ENCODE measurements around the gene HES4.
"Not testable (repeated sequence)": the region's sequence is repeated elsewhere in the genome, so short reads cannot be mapped to it uniquely, and the experiment has no call there.

HES4 gene

GRCh38 chr1:1017397-1018320 lies 17.8 kb upstream of the HES4 start:
- not testable (repeated sequence) for DNase-seq

GRCh38 chr1:1014799-1015681 lies 15.1 kb upstream of the HES4 start:
- peak; percentile 57 for DNase-seq

- DNase-seq, result peak; percentile 71
Observed at GRCh38 chr1:1013922-1014648, 14.2 kb upstream of the HES4 start.

GRCh38 chr1:1013105-1013921 lies 13.4 kb upstream of the HES4 start, which contains the start of gene ISG15:
TSS of gene ISG15 (plus strand) at chr1:1013497. CDS start at chr1:1013574, 77 bp downstream.
- peak; percentile 90 for DNase-seq

GRCh38 chr1:1012736-1013104 lies 12.8 kb upstream of the HES4 start:
- DNase-seq, result not testable (repeated sequence)

GRCh38 chr1:1011396-1011949 lies 11.6 kb upstream of the HES4 start:
- no peak for DNase-seq

GRCh38 chr1:1010131-1010530 lies 10.2 kb upstream of the HES4 start:
- DNase-seq, result not testable (repeated sequence)

GRCh38 chr1:1006305-1007159 lies 6.6 kb upstream of the HES4 start:
- peak; percentile 82 for DNase-seq

- peak; percentile 47 for DNase-seq
Observed at GRCh38 chr1:1005774-1006304, 5.9 kb upstream of the HES4 start.

- DNase-seq, result peak; percentile 78
Observed at GRCh38 chr1:1004780-1005697, 5.1 kb upstream of the HES4 start.

GRCh38 chr1:1004420-1004779 lies 4.5 kb upstream of the HES4 start:
- DNase-seq, result peak; percentile 48

GRCh38 chr1:1003618-1004419 lies 3.9 kb upstream of the HES4 start:
- DNase-seq, result no peak

- DNase-seq, result peak; percentile 54
Observed at GRCh38 chr1:1001057-1001783, 1.3 kb upstream of the HES4 start.

GRCh38 chr1:1000357-1001056 lies 610 bp upstream of the HES4 start:
- peak; percentile 83 for DNase-seq

GRCh38 chr1:998995-999724 lies 737 bp downstream of the HES4 start:
- peak; percentile 72 for DNase-seq

- DNase-seq, result no peak
Observed at GRCh38 chr1:998745-998994, 1.2 kb downstream of the HES4 start.
